NCI-H2081 (cell line): ENCODE measurements around the gene DMRT2.
A peak's percentile ranks its signal among the peaks of the same experiment; 100 is the strongest.

Experiments
- DNase-seq, 2 experiments: peaks; one replicate each; lab custom pipeline; 2025; lab: John Stamatoyannopoulos, UW

The DMRT2 gene

DNA sequence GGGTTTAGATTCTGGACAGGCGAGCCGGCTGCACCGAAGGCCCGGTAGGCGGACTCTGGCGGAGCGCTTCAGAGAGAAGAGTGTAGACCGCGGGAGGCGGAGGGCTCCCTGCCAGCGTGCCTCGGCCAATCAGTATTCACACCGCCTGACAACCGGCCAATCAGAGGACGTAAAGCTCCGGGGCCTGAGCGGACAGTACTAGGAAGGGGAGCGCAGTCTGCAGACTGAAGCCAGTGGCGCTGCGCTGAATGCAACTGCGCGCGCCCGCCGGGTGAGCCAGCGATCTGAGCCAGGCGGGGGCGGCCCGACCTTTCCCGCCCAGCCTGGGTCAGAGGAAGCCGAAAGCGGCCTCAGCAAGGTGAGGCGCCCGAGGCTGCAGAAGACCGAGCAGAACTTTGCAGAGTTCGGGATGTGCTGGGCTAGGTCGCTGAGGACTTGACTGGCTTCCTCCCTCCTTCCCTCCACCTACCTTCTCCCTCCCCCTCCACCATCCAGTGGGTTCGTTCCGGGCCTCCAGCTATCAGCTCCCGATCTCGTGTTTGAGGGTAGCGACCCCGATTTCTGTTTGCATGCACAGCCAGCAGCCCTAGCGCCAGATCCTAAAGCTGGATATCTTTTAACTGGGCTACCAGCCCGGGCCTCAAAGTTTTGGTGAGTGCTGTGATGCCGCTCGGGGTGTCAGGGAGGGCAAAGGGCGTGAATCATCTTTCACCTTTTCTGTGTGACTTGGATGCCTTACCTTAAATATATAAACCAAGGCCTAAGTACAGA, at the start of gene DMRT2:
DMRT2 (plus strand) TSS at position 233 of the 771 bp plus-strand sequence. CDS start 1,257 bp downstream, outside the sequence.
- DNase-seq: peak in 1 of 2 experiments; percentile 16

GRCh38 chr9:1001838-1002237, 48.3 kb upstream of the DMRT2 start:
- DNase-seq: no peak

DNA sequence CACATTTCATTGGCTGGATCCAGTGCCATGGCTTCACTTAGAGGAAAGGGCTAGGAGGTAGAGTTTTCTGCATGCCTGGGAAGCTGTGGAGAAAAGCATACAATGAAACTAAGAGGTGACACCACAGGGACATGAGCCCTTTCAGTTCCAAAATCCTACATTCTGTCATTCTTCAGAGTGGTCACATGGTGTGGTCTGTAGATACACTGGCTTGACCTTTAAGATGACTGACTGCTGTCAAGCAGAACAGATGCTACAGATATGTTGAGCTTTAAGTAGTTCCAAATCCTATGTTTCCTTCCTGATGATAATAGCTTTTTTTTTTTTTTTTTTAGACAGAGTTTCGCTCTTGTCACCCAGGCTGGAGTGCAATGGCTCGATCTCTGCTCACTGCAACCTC, 47.5 kb upstream of the DMRT2 start:
- no peak for DNase-seq

GRCh38 chr9:1005043-1005667, 45.0 kb upstream of the DMRT2 start:
- DNase-seq: peak; percentile 16 to 34

DNA sequence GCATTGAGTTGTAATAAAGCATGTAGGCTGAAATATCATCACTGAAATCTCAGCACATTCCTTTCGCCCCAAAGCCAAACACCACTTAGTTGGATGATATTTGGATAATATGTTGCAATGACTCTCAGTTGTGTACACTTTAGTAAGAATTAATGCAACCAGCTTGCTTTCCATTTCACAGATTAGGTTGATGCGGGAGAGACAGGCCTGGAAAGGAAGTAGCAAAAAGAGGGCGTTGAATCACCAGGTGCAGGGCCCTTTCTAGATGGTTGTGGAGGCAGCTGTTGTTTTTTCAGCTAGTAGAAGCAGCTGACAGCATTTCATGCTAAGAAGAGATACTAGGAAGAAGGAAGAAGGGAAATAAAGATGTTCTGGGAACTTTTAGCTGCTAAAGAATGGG, 42.8 kb upstream of the DMRT2 start:
- DNase-seq: no peak

DNA sequence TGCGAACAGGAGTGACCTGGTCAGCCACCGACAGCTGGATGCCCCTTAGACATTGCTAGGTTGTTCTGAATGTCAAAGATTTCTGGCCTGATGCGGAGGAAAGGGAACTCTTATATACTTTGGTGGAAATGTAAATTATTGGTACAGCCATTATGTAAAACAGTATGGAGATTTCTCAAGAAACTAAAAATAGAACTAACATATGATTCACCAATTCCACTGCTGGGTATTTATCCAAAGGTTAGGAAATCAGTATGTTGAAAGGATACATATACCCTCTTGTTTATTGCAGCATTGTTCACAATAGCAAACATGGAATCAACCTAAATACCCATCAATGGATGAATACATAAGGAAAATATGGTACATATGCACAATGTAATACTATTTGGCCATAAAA, 41.9 kb upstream of the DMRT2 start:
- no peak for DNase-seq

DNA sequence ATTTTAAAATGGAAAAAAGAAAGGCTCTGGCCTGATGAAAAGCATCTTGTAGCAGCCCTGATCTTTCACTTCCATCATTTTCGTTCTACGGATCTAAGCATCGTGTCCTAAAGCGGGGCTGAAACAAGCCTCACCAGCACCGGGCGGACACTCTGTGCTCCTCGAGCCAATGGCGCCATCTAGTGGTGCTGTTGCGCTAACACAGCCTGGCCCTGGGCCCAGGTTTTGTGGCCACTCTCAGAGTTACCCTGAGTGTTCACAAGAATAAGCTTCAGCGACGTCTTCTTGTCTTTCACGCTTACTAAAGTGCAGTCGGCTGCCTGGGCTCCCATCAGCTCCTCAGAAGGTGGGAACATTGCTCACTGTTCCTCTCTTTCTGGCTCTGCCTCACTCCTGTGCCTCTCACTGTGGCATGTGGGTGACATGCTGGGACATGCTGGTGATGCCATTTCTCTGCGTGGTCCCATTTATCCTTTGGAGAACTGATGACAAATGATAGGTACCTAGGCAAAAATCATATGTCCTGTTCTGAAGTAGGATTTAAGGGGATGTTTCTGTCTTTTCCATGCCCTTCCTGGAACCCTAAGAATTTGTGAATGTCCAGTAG, 41.0 kb upstream of the DMRT2 start:
- peak; percentile 66 to 69 for DNase-seq

GRCh38 chr9:1013021-1013420, 37.1 kb upstream of the DMRT2 start:
- DNase-seq: no peak

DNA sequence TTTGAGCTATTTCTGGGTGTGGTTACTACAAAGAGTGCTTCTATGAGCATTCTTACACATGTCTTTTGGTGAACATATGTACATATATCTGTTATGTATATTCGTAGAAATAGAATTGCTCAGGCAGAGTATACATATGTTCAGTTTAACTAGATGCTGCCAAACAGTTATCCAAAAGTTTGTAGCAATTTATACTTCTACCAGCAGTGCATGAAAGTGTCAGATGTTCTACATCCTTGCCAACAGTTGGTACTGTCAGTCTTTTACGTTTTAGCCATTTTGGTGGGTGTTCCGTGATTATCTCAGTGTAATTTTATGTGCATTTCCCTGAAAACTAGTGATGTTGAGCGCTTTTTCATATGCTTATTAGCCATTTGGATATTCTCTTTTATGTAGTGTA, 35.9 kb upstream of the DMRT2 start:
- DNase-seq: no peak

DNA sequence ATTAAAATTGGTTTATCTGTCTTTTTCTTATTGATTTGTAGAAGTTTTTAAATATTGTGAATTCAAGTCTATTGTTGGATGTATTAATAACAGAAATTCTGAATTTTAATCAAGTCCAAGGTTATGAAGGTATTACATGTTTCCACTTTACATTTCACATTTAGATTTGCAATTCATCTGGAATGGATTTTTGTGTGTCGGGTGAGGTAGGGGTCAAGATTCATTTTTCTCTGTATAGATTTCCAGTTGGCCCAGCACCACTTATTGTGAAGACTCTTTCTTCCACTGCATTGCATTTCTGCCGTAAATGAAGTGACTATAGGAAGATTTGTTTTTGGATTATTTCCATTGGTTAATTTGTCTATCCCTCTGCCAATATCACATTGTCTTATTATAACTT, 35.5 kb upstream of the DMRT2 start:
- no peak for DNase-seq

GRCh38 chr9:1018121-1018520, 32.0 kb upstream of the DMRT2 start:
- DNase-seq: no peak

GRCh38 chr9:1024112-1024511, 26.0 kb upstream of the DMRT2 start:
- no peak for DNase-seq

DNA sequence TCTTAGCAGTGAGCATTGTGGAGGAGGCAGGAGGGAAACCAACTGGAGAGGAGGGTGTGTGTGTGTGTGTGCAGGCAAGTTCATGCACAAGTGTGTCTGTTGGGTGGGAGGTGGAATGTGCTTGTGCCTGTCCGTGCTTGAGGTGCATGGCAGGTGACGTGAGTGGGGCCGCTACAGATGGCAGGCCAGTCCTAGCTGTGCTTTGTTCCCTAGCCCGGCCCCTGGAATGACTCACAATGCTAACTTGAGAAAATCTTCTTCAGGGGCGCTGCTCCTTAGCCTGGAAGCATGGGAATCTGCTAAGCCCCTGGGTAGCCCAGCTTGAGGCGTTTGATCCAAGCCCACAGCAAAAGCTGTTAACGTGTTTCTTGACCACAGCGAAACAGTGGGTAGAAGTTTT, 25.0 kb upstream of the DMRT2 start:
- no peak for DNase-seq

DNA sequence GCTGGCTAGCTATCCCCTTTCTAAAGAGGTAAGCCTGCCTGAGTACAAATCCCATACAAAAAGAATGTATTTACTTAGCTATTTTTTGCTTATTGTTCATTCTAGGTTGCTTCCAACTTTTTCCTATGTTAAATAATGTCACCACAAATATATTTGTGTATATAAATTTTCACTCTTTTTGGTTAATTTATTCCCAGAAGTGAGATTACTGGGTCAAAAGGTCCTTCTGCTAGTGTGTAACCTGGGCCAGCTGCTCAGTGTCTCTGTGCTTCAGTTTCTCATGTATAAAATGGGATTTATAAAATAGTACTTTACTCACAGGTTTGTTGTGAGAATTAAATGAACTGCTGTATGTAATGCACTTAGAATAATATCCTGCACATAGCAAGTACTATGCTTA, 23.9 kb upstream of the DMRT2 start:
- no peak for DNase-seq

DNA sequence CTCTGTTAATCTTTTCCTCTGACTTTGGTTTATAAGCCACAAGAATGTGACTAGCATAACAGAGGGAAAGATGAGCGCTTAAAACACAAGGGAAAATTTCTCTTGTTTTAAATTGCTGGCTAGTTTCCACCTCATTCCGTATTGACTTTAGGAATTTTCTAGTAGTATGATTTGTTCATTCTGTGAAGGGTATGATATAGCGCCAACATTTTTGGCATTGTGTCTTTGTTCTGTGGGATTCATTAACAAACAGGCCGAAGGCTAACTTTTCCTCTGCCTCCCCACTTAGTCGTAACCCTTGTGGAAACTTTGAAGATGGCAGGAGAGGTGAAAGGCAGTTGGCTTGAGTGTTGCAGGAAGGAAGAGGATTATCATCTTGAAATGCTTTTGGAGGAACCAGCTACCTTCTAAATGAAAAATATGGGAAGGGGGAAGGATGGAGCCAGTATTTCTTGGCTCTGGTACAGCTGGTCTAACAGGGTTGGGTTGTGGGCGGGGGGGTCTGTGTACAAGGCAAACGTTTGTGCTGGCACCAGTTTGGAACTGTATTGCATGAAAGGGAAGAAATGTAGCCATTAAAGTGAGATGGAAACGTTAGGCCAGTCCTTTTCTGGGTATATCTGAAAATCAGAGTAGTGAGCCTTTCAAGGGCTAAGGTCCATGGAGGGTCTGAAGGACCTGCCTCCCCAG, 21.5 kb upstream of the DMRT2 start:
- DNase-seq: no peak

DNA sequence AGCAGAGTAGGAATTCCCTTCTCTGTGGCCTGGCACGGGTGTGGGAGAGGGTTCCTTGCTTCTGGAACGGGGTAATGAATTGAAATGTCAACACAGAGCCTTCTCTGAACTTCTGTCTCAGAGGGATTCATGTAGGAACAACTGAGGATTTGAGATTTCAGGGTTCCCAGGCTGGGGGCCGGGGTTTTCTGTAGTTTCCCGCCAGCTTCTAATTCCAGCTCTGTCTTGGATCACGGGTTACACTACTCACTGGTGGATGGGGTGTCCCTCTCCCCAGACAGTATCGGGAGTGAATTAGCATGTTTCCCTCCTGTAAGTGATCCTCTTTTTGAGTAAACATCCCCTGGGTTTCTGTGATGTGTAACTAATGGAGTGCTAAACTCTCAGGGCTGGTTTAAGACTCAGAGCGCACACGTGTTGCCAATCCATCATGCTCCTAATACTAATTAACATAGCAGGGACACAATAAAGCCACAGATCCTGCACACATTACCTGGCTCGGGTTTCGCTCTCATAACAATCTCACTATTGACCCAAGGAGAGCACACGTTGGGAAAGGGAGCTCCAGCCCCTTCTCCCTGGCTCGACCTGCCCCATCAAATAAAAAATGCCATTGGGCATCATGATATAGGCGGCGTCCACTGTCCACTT, 18.1 kb upstream of the DMRT2 start:
- no peak for DNase-seq

- no peak for DNase-seq
Measured at GRCh38 chr9:1034271-1034670, 15.9 kb upstream of the DMRT2 start.

- DNase-seq: no peak
Measured at GRCh38 chr9:1039589-1039988, 10.6 kb upstream of the DMRT2 start.

DNA sequence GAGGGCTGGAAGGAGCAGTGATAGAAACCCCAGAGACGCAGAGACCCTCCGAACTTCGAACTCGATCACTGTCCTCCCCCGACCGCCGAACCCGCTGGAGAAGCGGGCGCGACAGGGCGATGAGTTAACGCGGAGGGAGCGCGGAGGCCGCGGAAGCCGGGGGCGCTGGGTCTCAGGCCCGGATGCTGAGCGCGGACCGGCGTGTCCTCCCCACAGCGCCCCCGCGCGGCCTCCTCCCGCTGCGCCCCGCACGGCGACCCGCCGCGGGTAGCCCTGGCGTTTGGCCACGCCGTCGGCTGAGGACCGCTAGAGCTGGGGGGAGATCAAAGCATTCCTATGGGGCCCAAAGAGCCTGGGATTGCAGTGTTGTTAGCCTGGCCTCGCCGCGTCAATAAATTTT, 7.7 kb upstream of the DMRT2 start:
- DNase-seq: no peak

DNA sequence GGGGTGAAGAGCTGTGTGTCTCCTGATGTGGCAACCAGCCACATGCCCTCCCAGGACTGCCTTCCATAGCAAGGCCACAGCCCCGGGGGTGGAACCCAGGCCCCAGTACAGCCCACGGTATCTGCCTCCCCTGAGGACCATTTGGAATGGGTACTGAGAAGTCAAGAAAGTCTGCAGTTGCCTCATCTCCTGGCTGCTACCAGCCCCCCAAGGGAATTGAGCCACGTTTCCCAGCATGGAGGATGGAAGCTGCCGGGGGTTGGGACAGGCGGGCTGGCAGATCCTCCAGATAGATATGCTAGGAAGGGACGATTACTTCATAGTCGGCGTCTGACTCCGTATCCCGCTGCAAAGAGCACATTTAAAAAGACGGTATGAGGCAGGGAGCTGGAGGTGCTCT, 5.5 kb upstream of the DMRT2 start:
- DNase-seq: no peak

- DNase-seq: no peak
Measured at GRCh38 chr9:1046639-1047572, 3.3 kb upstream of the DMRT2 start.
